Epithelial cell of proximal tubule (primary cell): ENCODE measurements around the gene CDR2. TPM values are rescaled to one million over a fixed set of nuclear protein-coding genes. Genes with fewer than 3 reads are reported as not detected.
"Not testable (repeated sequence)": the region's sequence is repeated elsewhere in the genome, so short reads cannot be mapped to it uniquely, and the experiment has no call there.

ENCODE experiments used
- DNase-seq: peaks from one replicate; pipeline ENCODE4 v3.0.0-alpha.2; 2011; ENCODE audit warnings: low read depth
- H3K4me3 ChIP-seq: 2 replicates; pipeline ENCODE4 v1.5.1; 2011; ENCODE audit warnings: low read depth, mild to moderate bottlenecking, low read length
- total RNA-seq: library from RNA; depleted of rRNA; stranded (reverse); fragments of >200 nt; gene quantifications from 2 replicates; pipeline ENCODE4 v1.2.3, GENCODE V29; 2015
- TF ChIP-seq, protein P1 (sequence below): conservative IDR thresholded peaks from 2 replicates; pipeline ENCODE4 v1.5.1; 2012; ENCODE audit warnings: low read depth, mild to moderate bottlenecking, low read length

CDR2 gene
- total RNA-seq, 1 donor from 2014 or later, result 37.0 TPM

DNA sequence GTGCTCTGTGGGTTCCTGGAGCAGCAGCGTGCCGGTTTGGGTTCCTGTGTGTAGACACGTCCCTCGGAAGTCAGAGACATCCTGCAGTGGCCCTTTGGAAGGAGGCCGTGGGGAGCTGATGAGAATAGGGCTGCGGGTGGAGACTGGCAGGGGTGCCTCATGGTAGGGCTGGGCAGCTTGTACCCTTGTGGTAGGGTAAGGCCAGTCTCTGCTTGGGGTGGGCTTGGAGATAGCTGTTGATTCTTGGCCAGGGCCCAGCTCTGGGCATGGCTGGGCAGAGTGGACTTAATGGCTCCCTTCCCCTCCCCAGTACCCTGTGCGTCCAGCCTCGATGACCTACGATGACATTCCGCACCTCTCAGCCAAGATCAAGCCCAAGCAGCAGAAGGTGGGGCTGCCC is 66.6 kb downstream of the CDR2 start:
- TF ChIP-seq, protein P1, sequence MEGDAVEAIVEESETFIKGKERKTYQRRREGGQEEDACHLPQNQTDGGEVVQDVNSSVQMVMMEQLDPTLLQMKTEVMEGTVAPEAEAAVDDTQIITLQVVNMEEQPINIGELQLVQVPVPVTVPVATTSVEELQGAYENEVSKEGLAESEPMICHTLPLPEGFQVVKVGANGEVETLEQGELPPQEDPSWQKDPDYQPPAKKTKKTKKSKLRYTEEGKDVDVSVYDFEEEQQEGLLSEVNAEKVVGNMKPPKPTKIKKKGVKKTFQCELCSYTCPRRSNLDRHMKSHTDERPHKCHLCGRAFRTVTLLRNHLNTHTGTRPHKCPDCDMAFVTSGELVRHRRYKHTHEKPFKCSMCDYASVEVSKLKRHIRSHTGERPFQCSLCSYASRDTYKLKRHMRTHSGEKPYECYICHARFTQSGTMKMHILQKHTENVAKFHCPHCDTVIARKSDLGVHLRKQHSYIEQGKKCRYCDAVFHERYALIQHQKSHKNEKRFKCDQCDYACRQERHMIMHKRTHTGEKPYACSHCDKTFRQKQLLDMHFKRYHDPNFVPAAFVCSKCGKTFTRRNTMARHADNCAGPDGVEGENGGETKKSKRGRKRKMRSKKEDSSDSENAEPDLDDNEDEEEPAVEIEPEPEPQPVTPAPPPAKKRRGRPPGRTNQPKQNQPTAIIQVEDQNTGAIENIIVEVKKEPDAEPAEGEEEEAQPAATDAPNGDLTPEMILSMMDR, result no peak
- no peak overlapping the region for H3K4me3 ChIP-seq
- no peak for DNase-seq

DNA sequence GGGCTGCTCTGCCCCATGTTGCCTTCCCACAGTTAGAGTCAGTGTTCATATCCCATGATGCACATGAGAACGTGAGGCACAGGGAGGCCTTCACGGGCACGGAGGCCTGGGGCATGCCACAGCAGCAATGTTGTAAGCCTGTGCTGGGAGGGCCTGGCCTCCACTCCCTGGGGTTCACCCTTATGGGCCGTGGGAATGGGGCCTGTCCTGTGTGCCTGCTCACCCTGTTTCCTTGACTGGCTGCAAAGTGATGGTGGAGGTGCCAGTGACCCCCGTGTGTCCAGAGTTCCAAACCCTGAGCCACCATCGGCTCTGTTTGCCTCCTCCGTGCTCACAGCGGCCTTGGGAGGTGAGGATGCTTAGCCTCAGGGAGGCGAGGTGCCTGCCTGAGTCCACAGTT is 67.6 kb downstream of the CDR2 start:
- TF ChIP-seq, protein P1, result no peak
- no peak for DNase-seq
- H3K4me3 ChIP-seq, result no peak overlapping the region

DNA sequence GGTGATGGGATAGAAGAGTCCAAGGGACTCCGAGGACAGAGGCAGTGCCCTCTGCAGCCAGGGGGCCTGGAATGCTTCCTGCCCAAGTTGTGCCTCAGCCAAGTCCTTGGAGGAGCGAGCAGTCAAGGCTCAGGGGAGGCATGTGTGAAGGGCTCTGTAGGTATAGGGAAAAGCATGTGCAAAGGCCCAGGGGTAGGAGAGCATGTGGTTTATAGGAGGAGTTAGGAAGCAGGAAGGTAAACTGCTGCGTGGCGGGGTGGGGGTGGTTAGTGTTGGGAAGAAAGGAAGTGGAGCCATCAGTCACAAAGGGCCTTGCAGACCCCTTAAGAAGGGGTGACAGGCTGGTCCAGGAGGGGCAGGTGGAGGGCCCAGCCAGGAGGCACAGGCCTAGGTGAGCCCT is 70.0 kb downstream of the CDR2 start:
- no peak for DNase-seq
- no peak overlapping the region for H3K4me3 ChIP-seq
- TF ChIP-seq, protein P1, result no peak

DNA sequence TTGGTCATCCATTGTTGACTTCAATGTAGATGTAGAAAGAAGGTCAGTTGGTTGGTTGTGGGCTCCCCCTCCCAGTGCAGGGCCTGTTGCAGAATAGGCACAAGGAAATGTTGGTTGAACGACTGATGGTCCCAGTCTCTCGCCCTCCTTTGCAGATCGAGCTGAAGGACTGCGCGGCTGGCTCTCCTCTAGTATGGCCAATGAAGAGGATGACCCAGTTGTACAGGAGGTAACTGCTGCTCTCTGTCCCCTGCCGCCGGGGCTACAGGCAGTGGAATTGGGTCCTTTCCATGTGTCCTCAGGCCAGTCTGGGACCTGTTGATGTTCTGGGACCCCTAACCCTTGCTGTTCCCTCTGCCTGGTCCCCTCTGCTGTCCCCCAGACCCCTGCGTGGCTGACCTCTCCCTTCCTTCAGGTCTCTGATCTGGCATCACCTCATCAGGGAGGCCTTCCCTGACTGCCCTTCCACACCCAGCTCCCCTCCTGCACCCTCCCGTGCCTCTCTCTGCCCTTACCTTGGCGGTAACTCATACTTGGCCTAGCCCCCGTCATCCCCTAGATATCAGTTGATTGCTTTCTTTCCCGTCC is 71.5 kb downstream of the CDR2 start:
- no peak for DNase-seq
- no peak overlapping the region for H3K4me3 ChIP-seq
- TF ChIP-seq, protein P1, result no peak

DNA sequence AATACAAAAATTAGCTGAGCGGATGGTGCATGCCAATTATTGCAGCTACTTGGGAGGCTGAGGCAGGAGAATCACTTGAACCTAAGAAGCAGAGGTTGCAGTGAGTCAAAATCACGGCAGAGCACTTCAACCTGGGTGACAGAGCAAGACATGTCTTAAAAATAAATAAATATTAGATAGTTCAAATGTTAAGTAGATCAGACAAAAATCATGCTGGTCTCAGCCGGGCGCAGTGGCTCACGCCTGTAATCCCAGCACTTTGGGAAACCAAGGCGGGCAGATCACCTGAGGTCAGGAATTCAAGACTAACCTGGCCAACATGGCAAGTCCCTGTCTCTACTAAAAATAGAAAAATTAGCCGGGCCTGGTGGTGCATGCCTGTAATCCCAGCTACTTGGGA is 73.0 kb downstream of the CDR2 start:
- not testable (repeated sequence) for DNase-seq

DNA sequence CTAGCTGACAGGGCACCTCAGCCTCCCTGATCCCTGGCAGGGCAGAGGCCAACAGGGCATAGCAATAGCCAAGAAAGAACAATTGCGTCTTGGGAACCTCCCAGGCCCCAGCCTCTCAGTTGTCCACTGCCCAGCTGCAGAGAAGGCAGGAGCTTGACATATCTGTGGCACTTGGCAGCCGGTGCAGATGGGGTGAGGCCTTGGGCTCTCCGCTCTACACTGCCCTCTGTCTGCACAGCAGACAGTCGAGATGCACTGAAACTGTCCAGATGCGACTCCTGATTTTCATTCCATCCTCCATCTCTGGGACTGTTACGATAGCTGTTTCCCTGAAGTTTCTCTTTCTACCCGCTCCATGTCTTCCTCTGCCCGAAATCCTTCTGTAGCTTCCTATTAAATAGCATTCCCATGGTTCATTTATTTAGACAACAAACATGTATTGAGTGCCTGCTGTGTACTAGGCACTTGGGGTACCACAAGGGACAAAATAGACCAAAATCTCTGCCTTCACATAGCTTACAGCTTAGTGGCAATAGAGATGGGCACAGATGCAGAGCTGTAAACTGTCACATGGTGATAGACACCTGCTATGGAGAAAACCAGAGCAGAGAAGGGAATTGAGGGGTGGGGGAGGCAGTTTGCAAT is 73.9 kb downstream of the CDR2 start:
- TF ChIP-seq, protein P1, result peak; percentile 82
- no peak for DNase-seq
- H3K4me3 ChIP-seq, result no peak overlapping the region

More for the DNA sequence above, 73.0 kb downstream of the CDR2 start:
- not testable (repeated sequence) for H3K4me3 ChIP-seq

DNA sequence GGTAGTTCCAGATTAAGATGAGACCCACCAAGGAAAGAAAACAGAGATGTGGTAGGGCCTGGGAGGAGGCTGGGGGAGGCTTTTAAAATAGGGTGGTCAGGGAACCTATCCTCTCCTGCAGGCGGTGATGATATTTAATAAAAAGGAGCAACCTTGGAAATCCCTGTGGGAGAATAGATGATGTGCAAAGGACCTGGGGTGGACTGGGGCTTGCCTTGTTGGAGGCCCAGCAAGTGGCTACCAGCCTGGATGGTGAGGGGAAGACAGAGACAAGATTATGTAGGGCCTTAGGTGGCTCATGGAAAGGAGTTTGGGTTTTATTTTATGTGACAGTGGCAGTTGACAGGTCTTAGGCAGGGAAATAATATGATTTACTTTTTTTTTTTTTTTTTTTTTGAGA is 75.4 kb downstream of the CDR2 start:
- no peak overlapping the region for H3K4me3 ChIP-seq
- TF ChIP-seq, protein P1, result no peak
- no peak for DNase-seq
